Gastrocnemius medialis (tissue), 4 donors: Measurements from ENCODE around the gene GLI3.

Experiments
- POLR2A ChIP-seq, 2 donors: fragments of 450-650 bp; IDR thresholded peaks; one replicate each; pipeline ENCODE4 v1.6.1; 2017; ENCODE audit warnings: antibody characterized with exemption in 2 of 2, mild to moderate bottlenecking in 2 of 2, moderate library complexity in 2 of 2
- TF ChIP-seq, protein P1 (sequence below), 5 experiments: fragments of 450-650 bp in 3 of 5; fragments of 200-600 bp in 2 of 5; sonication (generic) in 2 of 5; IDR thresholded peaks in 4 of 5; conservative IDR thresholded peaks in 1 of 5; 1 replicate in 4 of 5; 2 replicates in 1 of 5; pipeline ENCODE4 v1.5.1; 2016 to 2019; ENCODE audit warnings: antibody characterized with exemption in 5 of 5, mild to moderate bottlenecking in 3 of 5, moderate library complexity in 3 of 5

DNA sequence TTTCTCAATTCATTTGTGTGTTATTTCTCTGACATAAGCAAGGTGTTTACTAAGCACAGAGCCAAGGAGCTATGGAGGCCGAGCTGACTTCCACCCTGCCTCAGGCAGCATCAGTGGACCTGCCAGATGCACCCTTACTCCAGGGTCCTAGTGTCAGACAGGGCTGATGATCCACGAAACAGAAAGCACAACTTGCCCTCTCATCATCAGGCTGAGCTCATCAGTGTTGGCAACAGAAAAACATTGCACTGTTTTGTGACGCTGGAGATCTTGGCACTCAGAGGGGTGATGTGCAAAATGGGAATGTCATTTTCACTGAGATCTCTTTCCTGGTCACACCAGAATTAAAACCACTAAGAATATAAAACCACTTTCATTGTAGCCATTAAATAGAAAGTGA lies 201.8 kb downstream of the GLI3 start:
- TF ChIP-seq, protein P1, sequence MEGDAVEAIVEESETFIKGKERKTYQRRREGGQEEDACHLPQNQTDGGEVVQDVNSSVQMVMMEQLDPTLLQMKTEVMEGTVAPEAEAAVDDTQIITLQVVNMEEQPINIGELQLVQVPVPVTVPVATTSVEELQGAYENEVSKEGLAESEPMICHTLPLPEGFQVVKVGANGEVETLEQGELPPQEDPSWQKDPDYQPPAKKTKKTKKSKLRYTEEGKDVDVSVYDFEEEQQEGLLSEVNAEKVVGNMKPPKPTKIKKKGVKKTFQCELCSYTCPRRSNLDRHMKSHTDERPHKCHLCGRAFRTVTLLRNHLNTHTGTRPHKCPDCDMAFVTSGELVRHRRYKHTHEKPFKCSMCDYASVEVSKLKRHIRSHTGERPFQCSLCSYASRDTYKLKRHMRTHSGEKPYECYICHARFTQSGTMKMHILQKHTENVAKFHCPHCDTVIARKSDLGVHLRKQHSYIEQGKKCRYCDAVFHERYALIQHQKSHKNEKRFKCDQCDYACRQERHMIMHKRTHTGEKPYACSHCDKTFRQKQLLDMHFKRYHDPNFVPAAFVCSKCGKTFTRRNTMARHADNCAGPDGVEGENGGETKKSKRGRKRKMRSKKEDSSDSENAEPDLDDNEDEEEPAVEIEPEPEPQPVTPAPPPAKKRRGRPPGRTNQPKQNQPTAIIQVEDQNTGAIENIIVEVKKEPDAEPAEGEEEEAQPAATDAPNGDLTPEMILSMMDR (IDR thresholded peaks at IDR 0.05 in 4 of 5, conservative IDR thresholded peaks at IDR 0.05 in 1 of 5): no peak
- TF ChIP-seq POLR2A (IDR thresholded peaks at IDR 0.05): no peak
